ENCODE measurements around the gene RAMP2.
A peak's percentile ranks its signal among the peaks of the same experiment; 100 is the strongest.
"Not testable (repeated sequence)": the region's sequence is repeated elsewhere in the genome, so short reads cannot be mapped to it uniquely, and the experiment has no call there.

Gene RAMP2

DNA sequence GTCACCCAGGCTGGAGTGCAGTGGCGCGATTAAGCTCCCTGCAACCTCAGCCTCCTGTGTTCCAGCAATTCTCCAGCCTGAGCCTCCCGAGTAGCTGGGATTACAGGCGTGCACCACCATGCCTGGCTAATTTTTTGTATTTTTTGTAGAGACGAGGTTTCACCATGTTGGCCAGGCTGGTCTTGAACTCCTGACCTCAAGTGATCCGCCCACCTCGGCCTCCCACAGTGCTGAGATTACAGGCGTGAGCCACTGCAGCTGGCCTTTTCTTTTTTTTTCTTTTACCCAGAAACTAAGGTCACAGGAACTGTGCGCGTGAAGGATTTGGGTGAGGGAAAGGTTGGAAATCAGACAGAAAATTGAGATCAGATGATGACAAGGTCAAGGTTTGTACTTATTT lies 8.9 kb downstream of the RAMP2 start:
- DNase-seq (ENCODE audit: low spot score) = not testable (repeated sequence)

DNA sequence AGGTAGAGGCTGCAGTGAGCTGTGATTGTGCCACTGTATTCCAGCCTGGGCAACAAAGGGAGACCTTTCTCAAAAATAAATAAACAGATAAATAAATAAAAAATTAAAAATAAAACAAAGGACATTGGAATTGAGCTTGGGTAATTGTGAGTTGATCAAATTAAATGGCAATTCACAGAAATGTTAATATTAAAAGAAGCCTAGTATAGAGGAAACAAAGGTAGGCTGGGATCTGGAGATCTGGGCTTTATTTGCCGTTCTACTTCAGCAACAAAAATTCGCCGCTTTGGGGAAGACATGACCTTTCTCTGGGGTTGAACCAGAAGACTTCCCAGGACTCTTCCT lies 11.9 kb downstream of the RAMP2 start:
- no peak for DNase-seq (ENCODE audit: low spot score)

DNA sequence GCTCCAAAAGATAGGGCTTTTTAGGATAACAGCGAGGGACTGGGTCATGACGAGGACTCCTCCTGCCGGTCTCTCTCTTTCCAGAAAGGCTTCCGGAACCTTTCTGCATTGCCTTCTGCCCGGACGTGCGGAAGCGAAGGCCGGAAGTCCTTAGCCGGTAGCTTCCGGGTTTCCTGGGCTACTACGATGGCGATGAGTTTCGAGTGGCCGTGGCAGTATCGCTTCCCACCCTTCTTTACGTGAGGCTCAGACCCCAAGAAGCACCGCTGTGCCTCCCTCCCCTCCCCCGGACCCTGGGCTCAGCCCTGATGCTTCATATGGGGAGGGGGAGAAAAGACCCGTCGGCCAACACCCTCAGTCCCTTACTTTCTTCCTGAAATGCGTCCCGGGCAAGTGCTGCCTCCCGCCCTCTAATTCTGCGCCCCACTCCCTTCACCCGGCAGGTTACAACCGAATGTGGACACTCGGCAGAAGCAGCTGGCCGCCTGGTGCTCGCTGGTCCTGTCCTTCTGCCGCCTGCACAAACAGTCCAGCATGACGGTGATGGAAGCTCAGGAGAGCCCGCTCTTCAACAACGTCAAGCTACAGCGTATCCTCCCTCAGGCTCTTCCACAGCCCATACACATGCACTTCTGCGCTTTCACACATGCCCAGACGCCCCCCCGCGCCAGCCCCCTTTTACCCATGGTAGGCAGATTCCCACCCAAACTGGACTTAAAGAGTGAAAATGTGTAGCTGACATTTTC lies 12.4 kb downstream of the RAMP2 start, which contains the start of gene VPS25:
VPS25 (plus strand) TSS at position 160 of the 746 bp plus-strand sequence; CDS start at position 187, 27 bp downstream.
- DNase-seq (ENCODE audit: low spot score) = peak; percentile 80

DNA sequence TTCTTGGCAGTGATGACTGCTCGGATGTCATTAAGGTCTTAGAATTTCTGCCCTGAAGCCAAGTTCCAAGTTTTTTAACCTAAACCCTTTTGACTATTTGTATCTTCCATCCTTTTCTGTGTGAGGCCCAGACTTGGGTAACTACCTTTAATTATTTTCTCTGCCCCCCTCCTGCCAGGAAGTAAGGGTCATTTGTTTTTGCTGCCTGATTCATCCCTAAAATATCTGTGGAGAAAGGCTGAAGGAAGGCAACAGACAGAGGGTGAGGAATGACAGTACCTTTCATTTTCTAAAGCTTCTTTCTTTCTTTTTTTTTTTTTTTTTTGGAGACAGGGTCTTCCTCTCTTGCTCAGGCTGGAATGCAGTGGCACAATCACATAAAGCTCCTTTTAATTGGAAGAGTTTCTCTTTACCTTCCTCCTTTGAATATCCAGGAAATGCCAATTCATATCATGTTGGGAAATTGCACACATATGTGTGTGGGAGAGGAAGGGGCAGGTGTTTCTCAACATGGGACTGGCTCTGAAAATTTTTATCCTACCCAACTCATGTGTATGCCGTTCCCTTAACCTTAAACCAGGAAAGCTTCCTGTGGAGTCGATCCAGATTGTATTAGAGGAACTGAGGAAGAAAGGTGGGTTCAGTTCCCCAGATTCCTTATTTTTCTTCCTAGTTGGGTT lies 13.2 kb downstream of the RAMP2 start:
- DNase-seq (ENCODE audit: low spot score) = no peak

DNA sequence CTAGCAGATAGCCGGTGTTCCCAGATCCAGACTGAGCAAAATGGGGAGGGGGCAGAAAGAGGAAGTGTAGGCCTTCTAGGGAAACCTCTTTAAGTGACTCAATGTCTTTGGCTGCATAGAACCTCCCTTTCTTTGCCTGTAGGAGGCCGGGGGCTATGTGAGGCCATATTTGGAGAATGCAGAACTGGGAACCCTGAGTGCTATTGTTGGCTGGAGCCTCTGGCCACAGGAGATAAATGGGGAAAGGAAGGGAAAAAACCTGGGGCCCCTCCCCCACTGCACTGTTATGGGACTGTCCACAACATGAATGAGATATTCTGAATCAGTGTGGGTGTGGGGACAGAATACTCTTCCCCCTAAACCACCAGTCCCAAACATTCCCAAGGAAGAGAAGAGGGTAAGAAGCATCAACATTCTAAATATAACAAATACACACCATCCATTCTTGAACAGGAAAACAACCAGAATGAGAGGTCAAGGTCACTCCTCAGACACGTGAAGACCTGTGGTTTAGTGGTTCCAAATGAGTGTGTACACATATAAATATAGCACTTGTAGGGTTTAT lies 14.6 kb downstream of the RAMP2 start:
- no peak for DNase-seq (ENCODE audit: low spot score)

DNA sequence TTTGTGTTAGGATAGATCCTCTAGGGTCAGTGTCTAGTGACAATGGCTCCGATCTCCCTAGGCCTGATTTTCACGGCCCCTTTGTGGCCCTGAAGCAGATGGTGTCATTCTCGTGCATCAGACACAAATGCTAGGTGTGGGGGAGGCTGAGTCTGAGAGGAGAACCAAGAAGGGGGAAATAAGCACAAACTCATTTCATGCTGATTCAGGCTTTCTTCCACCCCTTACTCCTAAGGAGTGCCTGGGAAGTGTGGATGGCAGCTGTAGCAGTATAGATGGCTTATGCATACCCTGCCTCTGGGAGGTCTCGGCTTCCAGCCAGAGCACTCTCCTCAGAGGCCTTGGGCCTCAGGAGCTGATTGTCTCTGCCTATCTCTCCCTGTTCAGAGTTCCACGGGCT lies 17.5 kb downstream of the RAMP2 start:
- DNase-seq (ENCODE audit: low spot score) = no peak

DNA sequence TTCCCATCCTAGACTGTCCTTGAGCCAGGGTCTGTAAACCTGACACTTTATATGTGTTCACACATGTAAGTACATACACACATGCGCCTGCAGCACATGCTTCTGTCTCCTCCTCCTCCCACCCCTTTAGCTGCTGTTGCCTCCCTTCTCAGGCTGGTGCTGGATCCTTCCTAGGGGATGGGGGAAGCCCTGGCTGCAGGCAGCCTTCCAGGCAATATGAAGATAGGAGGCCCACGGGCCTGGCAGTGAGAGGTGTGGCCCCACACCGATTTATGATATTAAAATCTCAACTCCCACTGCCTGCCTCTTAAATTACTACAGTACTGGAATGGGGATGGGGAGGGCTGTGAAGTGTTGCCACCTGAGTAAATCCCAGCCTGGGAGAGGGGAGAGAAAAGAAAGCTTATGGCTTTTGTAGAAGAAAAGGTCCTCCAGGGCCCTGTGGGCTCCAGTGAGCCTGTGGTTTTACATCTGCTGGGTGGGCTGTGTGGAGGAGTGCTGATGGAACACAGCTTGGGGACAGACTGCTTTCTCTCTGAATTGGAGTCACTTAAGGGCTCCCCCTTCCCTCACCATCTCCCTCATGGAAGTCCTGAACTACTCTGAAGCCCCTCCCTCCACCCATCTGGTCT lies 18.4 kb downstream of the RAMP2 start:
- no peak for DNase-seq (ENCODE audit: low spot score)

DNA sequence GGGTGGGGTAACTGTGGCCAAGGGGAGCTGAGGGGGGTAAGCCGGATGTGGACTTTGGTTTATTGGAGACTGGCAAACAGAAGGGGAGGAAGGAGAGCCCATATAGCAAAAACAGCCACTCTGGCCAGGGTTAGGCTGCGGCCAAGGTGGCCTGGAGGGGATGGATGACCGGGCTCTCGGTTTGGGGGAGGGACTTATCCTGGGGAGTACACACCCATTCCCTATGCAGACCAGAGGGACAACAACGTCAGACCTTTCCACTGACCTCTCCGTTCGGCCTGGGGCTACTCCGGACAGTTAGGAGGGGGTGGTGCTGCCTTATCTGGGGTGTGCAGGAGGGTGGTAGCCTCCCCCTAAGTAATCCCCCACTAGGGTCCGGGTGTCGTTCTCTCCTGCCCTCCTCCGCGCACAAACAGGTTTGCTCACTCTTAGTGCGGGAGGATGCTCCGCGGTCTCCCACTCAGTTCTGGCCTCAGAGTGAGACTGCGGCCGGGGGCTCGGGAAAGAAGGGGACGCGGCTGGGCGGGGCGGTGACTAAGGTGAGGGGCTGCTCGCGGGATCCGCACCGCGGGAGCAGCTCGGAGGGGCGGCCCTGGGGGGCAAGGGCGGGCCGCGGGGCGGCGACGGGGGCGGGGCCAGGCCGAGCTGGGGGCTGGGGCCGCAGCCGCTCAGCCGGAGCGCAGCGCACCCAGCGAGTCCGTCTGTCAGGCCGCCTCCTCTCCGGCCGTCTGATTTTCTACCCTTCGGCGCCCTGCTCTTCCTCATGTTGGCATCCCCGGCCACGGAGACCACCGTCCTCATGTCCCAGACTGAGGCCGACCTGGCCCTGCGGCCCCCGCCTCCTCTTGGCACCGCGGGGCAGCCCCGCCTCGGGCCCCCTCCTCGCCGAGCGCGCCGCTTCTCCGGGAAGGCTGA lies 19.2 kb downstream of the RAMP2 start, which contains the start of gene WNK4:
WNK4 (plus strand) TSS at position 675 of the 915 bp plus-strand sequence; CDS start at position 764, 89 bp downstream.
- peak; percentile 97 for DNase-seq (ENCODE audit: low spot score)

DNA sequence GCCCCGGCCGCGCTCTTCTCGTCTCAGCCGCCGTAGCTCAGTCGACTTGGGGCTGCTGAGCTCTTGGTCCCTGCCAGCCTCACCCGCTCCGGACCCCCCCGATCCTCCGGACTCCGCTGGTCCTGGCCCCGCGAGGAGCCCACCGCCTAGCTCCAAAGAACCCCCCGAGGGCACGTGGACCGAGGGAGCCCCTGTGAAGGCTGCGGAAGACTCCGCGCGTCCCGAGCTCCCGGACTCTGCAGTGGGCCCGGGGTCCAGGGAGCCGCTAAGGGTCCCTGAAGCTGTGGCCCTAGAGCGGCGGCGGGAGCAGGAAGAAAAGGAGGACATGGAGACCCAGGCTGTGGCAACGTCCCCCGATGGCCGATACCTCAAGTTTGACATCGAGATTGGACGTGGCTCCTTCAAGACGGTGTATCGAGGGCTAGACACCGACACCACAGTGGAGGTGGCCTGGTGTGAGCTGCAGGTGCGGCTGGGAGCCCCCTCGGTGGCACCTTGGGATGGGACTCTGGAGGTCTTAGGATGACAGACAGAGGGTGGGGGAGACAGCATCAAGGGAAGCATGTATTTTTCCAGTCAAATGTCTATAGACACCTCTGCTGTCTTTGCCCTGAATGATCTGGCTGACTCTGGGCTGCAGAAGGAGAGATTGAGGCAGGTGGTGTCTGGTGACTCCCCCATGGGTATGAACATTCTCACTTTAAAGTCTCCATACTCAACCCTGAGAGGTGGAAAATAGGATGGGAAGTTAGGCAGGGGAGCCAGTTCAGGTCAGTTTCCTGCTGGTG lies 20.0 kb downstream of the RAMP2 start:
- DNase-seq (ENCODE audit: low spot score) = no peak

DNA sequence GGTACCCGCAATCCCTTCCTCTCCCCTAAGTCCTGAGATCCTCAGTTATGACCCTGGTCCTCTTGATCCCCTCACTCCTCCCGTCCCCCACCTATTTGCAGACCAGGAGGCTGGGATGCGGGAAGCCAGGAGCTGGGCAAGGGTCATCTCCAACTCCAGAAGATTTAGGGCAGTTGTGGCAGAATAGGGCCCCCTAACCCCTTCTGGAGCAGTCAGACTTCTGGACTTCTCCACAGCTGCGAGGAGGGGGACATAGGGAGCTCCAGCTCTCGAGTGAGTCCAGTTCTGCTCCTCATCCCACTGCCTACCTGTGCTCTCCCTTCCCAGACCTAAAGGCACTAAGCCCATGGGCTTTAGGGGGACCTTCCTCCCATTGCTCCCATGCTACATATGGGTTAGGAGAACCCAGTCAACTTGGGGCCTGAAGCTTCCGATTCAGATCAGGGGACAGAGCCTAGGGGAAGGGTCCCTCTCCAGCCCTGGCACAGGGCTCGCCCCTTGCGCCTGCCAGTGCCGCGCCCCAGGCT lies 20.7 kb downstream of the RAMP2 start:
- DNase-seq (ENCODE audit: low spot score) = no peak

DNA sequence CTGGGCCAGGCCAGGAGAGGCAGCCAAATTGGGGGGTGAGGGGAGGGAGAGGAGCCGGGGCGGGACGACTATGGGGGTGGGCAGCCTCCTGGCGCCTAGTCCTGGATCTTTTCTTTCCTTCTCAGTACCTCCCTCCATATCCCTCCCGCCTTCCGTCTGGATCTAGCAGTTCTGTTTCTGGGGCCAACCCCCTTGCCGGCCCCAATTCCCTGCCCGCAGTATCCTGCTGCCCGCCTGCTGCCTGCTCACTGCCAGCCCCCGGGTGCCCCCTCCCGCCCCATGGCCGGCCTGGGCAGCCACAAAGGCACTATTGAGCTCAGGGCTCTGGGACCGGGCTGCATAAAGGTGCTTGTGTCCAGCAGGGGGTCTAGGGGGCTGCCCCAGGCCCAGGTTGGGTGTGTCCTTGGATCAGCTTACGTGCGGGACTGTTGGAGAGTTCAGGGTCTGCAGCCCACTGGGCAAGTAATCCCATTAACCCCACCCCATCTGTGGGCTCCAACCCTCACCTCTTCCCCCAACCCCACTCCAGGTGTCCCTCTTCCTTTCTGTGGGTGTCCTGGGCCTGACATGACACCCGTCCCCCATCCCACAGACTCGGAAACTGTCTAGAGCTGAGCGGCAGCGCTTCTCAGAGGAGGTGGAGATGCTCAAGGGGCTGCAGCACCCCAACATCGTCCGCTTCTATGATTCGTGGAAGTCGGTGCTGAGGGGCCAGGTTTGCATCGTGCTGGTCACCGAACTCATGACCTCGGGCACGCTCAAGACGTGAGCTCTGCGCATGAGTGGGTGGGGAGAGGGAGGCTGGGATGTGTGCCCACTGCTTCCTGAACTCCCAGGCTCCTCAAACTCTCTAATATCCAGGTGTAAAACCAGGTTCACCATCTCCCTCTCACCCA lies 21.4 kb downstream of the RAMP2 start:
- DNase-seq (ENCODE audit: low spot score) = no peak

DNA sequence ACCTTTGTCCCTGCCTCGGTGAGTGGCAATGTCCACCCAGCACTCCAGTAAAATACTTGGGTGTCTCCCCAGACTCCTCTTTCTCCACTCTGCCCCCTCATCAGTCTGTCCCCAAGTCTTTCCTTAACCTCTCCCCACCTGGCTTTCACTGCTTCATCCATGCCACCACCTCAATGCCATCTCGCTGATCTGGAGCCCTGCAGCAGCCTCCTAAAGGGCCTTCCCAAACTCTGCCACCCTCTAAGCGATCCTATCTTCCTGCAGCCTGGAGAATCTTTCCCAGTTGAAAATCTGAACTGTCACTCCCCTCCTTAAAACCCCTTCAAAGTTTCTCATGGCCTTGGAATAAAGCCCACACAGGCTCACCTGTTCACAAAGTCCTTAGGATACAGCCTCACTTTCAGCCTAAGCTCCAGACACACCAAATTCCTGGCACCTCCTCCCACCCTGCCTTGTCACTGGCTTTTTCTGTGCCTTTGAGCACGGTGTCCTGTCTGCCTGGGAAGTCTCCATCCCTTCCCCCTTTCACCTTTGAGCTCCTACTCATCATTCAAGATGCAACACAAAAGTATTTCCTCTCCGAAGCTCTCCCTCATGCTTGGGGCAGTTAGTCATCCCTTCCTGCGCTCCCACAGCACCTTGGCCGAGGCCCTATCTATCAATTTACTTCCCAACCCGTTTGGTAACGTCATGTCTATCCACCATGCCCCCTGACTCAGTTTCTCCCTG lies 22.2 kb downstream of the RAMP2 start:
- DNase-seq (ENCODE audit: low spot score) = no peak

DNA sequence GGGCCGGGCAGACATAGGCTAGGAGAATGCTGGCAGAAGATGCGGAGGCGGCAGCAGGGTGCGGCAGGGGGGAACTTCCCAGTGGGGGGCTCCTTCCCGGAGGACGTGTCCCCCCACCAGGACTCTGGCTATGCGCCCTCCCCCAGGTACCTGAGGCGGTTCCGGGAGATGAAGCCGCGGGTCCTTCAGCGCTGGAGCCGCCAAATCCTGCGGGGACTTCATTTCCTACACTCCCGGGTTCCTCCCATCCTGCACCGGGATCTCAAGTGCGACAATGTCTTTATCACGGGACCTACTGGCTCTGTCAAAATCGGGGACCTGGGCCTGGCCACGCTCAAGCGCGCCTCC lies 22.7 kb downstream of the RAMP2 start:
- no peak for DNase-seq (ENCODE audit: low spot score)

DNA sequence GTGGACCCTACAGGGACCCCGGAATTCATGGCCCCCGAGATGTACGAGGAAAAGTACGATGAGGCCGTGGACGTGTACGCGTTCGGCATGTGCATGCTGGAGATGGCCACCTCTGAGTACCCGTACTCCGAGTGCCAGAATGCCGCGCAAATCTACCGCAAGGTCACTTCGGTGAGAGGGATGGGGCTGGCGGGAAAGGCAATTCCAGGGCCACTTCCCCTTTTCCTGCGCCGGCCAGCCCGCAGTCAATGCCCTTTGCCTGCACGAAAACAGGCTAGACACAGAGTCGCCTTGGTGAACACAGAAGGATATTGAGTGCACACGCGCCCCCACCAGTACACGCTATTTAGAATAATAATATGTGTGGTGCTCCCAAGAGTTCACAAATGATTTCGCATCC lies 23.4 kb downstream of the RAMP2 start:
- DNase-seq (ENCODE audit: low spot score) = no peak

DNA sequence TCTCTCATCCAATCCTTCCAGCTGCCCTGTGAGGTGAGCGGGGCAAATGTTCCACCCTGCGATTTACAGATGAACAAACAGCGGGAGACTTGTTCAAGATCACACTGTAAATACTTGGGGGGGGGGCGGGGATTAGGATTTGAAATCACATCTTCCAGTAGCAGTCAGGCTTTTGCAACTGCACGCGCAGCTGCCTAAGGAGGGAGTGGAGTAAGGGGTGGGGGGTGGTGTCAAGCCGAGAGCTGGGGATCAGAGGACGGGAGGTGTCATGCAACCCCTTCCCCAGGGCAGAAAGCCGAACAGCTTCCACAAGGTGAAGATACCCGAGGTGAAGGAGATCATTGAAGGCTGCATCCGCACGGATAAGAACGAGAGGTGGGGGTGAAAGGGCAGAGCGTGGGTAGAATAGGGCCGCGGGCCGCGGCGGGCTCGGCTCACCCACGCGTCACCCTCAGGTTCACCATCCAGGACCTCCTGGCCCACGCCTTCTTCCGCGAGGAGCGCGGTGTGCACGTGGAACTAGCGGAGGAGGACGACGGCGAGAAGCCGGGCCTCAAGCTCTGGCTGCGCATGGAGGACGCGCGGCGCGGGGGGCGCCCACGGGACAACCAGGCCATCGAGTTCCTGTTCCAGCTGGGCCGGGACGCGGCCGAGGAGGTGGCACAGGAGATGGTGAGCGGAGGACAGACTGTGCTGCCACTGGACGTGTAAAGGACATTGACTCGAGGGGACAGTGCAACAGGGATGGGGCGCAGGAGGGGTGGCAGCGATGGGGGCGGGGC lies 24.0 kb downstream of the RAMP2 start:
- DNase-seq (ENCODE audit: low spot score) = no peak

DNA sequence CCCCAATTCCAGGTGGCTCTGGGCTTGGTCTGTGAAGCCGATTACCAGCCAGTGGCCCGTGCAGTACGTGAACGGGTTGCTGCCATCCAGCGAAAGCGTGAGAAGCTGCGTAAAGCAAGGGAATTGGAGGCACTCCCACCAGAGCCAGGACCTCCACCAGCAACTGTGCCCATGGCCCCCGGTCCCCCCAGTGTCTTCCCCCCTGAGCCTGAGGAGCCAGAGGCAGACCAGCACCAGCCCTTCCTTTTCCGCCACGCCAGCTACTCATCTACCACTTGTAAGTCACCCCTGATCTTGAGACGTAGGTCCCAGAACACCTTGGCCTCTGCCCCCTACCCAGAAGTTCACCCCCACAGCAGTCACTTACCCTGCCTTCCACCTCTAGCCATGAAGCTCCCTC lies 26.2 kb downstream of the RAMP2 start:
- no peak for DNase-seq (ENCODE audit: low spot score)

DNA sequence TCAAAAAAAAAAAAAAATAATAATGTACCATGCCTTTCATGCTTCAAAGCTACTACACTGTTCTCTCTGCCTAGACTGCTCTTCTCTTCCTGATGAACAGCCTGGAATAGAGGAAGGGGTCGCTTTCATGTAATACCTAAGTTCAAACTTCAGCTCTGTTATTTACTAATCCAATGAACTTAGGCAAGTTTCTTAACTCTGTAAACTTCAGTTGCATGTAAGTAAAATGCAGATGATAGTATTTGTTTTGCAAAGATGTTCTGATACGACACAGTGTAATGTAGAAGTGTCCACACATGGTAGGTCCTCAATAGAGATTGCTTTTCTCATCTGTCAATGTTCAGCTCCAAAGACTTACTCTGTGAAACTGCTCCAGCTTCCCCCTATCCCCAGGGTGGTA lies 30.9 kb downstream of the RAMP2 start:
- no peak for DNase-seq (ENCODE audit: low spot score)

DNA sequence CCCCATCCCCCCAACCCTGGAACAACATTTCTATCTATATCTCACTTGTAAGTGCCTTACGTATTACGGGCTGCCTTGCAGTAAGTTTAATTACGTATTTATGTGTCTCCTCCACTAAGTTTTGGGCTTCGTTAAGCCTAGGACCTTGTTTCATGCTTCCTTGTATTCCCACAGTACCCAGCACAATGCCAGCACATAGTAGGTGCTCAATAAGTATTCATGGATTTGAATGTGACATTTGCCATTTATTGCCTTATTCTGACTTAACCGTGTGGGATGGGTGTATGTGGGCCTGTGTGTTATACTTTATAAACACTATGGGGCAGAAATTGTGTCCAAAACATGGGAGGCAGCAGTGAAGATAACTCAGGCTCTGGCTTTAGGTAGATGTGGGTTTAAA lies 31.5 kb downstream of the RAMP2 start:
- no peak for DNase-seq (ENCODE audit: low spot score)
